ENCODE data around the gene CPN2.

DNA sequence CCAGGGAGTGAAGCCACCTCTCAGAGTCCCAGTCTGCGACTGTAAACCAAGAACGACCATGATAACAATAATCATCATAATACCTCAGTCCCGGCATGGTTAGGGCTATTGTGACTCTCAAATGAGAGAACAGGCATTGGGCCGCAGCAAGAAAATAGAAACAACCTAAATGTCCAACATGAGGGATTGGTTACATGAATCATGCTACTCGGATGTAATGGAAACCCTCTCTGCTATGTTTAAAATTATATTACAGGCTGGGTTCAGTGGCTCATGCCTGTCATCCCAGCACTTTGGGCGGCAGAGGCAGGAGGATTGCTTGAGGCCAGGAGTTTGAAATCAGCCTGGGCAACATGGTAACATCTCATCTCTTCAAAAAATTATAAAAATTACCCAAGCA lies 2.8 kb downstream of the CPN2 start:
- TF ChIP-seq, protein P1, sequence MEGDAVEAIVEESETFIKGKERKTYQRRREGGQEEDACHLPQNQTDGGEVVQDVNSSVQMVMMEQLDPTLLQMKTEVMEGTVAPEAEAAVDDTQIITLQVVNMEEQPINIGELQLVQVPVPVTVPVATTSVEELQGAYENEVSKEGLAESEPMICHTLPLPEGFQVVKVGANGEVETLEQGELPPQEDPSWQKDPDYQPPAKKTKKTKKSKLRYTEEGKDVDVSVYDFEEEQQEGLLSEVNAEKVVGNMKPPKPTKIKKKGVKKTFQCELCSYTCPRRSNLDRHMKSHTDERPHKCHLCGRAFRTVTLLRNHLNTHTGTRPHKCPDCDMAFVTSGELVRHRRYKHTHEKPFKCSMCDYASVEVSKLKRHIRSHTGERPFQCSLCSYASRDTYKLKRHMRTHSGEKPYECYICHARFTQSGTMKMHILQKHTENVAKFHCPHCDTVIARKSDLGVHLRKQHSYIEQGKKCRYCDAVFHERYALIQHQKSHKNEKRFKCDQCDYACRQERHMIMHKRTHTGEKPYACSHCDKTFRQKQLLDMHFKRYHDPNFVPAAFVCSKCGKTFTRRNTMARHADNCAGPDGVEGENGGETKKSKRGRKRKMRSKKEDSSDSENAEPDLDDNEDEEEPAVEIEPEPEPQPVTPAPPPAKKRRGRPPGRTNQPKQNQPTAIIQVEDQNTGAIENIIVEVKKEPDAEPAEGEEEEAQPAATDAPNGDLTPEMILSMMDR (IDR thresholded peaks at IDR 0.05; ENCODE audit: insufficient read depth, low read length, poor library complexity, severe bottlenecking): no peak
- TF ChIP-seq EZH2phosphoT487 (conservative IDR thresholded peaks at IDR 0.05; ENCODE audit: low read length): no peak
